Measurements from ENCODE around the gene EOMES.

Gene EOMES

GRCh38 chr3:27713078-27713423 lies 9.1 kb downstream of the EOMES start:
- Histone ChIP-seq H3K4me3 (ENCODE audit: extremely low read depth, insufficient read depth, low read length, poor library complexity, severe bottlenecking) (peak overlapping the region; percentile 44), H3K9me3 (ENCODE audit: control insufficient read depth, low read length) (no peaks in the 10 kb centered on the region), H3K27ac (ENCODE audit: low read depth, low read length, severe bottlenecking) (no peak overlapping the region), H3K4me1 (ENCODE audit: control insufficient read depth, insufficient read depth, low read length, poor library complexity, severe bottlenecking) (no peaks in the 10 kb centered on the region), H3K36me3 (ENCODE audit: control insufficient read depth, insufficient read depth, low read length) (no peaks in the 10 kb centered on the region)
- 0% methylated on average over 10 to 11 of the region's 18 CpGs for WGBS, 2 experiments (ENCODE audit: insufficient coverage in 2 of 2)

- no peaks in the 10 kb centered on the region for H3K4me1 ChIP-seq (ENCODE audit: control insufficient read depth, insufficient read depth, low read length, poor library complexity, severe bottlenecking)
- no peaks in the 10 kb centered on the region for H3K9me3 ChIP-seq (ENCODE audit: control insufficient read depth, low read length)
- peak overlapping the region; percentile 44 for H3K4me3 ChIP-seq (ENCODE audit: extremely low read depth, insufficient read depth, low read length, poor library complexity, severe bottlenecking)
- H3K36me3 ChIP-seq (ENCODE audit: control insufficient read depth, insufficient read depth, low read length), result no peaks in the 10 kb centered on the region
- 1 to 2% methylated on average over 26 to 45 of the region's 49 CpGs for WGBS, 2 experiments (ENCODE audit: insufficient coverage in 2 of 2)
- no peak overlapping the region for H3K27ac ChIP-seq (ENCODE audit: low read depth, low read length, severe bottlenecking)
These were observed 9.7 kb downstream of the EOMES start for GRCh38 chr3:27712136-27713077.

GRCh38 chr3:27708250-27708649 lies 13.9 kb downstream of the EOMES start:
- H3K36me3 ChIP-seq (ENCODE audit: control insufficient read depth, insufficient read depth, low read length), result no peaks in the 10 kb centered on the region
- no peak overlapping the region for H3K4me3 ChIP-seq (ENCODE audit: extremely low read depth, insufficient read depth, low read length, poor library complexity, severe bottlenecking)
- 91 to 92% methylated on average over 4 of the region's 4 CpGs for WGBS, 2 experiments (ENCODE audit: insufficient coverage in 2 of 2)
- no peaks in the 10 kb centered on the region for H3K4me1 ChIP-seq (ENCODE audit: control insufficient read depth, insufficient read depth, low read length, poor library complexity, severe bottlenecking)
- H3K9me3 ChIP-seq (ENCODE audit: control insufficient read depth, low read length), result no peaks in the 10 kb centered on the region
- H3K27ac ChIP-seq (ENCODE audit: low read depth, low read length, severe bottlenecking), result no peak overlapping the region

- Histone ChIP-seq H3K9me3 (ENCODE audit: control insufficient read depth, low read length) (no peaks in the 10 kb centered on the region), H3K4me3 (ENCODE audit: extremely low read depth, insufficient read depth, low read length, poor library complexity, severe bottlenecking) (no peak overlapping the region), H3K27ac (ENCODE audit: low read depth, low read length, severe bottlenecking) (no peak overlapping the region), H3K36me3 (ENCODE audit: control insufficient read depth, insufficient read depth, low read length) (no peaks in the 10 kb centered on the region), H3K4me1 (ENCODE audit: control insufficient read depth, insufficient read depth, low read length, poor library complexity, severe bottlenecking) (no peaks in the 10 kb centered on the region)
- WGBS, 2 experiments (ENCODE audit: insufficient coverage in 2 of 2), result 80 to 100% methylated on average over 2 to 3 of the region's 3 CpGs
These were observed 23.1 kb downstream of the EOMES start for GRCh38 chr3:27699067-27699466.

GRCh38 chr3:27696906-27697305 lies 25.2 kb downstream of the EOMES start:
- no peaks in the 10 kb centered on the region for H3K9me3 ChIP-seq (ENCODE audit: control insufficient read depth, low read length)

GRCh38 chr3:27695636-27696035 lies 26.5 kb downstream of the EOMES start:
- H3K4me1 ChIP-seq (ENCODE audit: control insufficient read depth, insufficient read depth, low read length, poor library complexity, severe bottlenecking), result no peaks in the 10 kb centered on the region
- H3K4me3 ChIP-seq (ENCODE audit: extremely low read depth, insufficient read depth, low read length, poor library complexity, severe bottlenecking), result no peak overlapping the region
- H3K9me3 ChIP-seq (ENCODE audit: control insufficient read depth, low read length), result no peaks in the 10 kb centered on the region
- 80% methylated on average over 1 of the region's 2 CpGs; no CpG with 5 or more reads in 1 of the 2 experiments for WGBS, 2 experiments (ENCODE audit: insufficient coverage in 2 of 2)
- H3K36me3 ChIP-seq (ENCODE audit: control insufficient read depth, insufficient read depth, low read length), result no peaks in the 10 kb centered on the region
- H3K27ac ChIP-seq (ENCODE audit: low read depth, low read length, severe bottlenecking), result no peak overlapping the region

More at GRCh38 chr3:27696906-27697305, 25.2 kb downstream of the EOMES start:
- Histone ChIP-seq H3K36me3 (ENCODE audit: control insufficient read depth, insufficient read depth, low read length) (no peaks in the 10 kb centered on the region), H3K4me1 (ENCODE audit: control insufficient read depth, insufficient read depth, low read length, poor library complexity, severe bottlenecking) (no peaks in the 10 kb centered on the region), H3K27ac (ENCODE audit: low read depth, low read length, severe bottlenecking) (no peak overlapping the region), H3K4me3 (ENCODE audit: extremely low read depth, insufficient read depth, low read length, poor library complexity, severe bottlenecking) (no peak overlapping the region)
- 100% methylated on average over 1 of the region's 1 CpG; no CpG with 5 or more reads in 1 of the 2 experiments for WGBS, 2 experiments (ENCODE audit: insufficient coverage in 2 of 2)

GRCh38 chr3:27688053-27688452 lies 34.1 kb downstream of the EOMES start:
- 100% methylated on average over 1 to 4 of the region's 5 CpGs for WGBS, 2 experiments (ENCODE audit: insufficient coverage in 2 of 2)
- Histone ChIP-seq H3K36me3 (ENCODE audit: control insufficient read depth, insufficient read depth, low read length) (no peaks in the 10 kb centered on the region), H3K27ac (ENCODE audit: low read depth, low read length, severe bottlenecking) (no peak overlapping the region), H3K4me1 (ENCODE audit: control insufficient read depth, insufficient read depth, low read length, poor library complexity, severe bottlenecking) (no peaks in the 10 kb centered on the region), H3K4me3 (ENCODE audit: extremely low read depth, insufficient read depth, low read length, poor library complexity, severe bottlenecking) (no peak overlapping the region), H3K9me3 (ENCODE audit: control insufficient read depth, low read length) (no peaks in the 10 kb centered on the region)

GRCh38 chr3:27686642-27687041 lies 35.5 kb downstream of the EOMES start:
- H3K36me3 ChIP-seq (ENCODE audit: control insufficient read depth, insufficient read depth, low read length), result no peaks in the 10 kb centered on the region
- no CpG with 5 or more reads among the region's 1 CpG for WGBS, 2 experiments (ENCODE audit: insufficient coverage in 2 of 2)
- H3K4me1 ChIP-seq (ENCODE audit: control insufficient read depth, insufficient read depth, low read length, poor library complexity, severe bottlenecking), result no peaks in the 10 kb centered on the region
- H3K27ac ChIP-seq (ENCODE audit: low read depth, low read length, severe bottlenecking), result no peak overlapping the region
- no peaks in the 10 kb centered on the region for H3K9me3 ChIP-seq (ENCODE audit: control insufficient read depth, low read length)
- no peak overlapping the region for H3K4me3 ChIP-seq (ENCODE audit: extremely low read depth, insufficient read depth, low read length, poor library complexity, severe bottlenecking)

GRCh38 chr3:27685474-27685873 lies 36.6 kb downstream of the EOMES start:
- no peak overlapping the region for H3K4me3 ChIP-seq (ENCODE audit: extremely low read depth, insufficient read depth, low read length, poor library complexity, severe bottlenecking)
- no peak overlapping the region for H3K27ac ChIP-seq (ENCODE audit: low read depth, low read length, severe bottlenecking)
- peaks cover 5% of the 10 kb centered on the region for H3K4me1 ChIP-seq (ENCODE audit: control insufficient read depth, insufficient read depth, low read length, poor library complexity, severe bottlenecking)
- 82% methylated on average over 1 of the region's 1 CpG; no CpG with 5 or more reads in 1 of the 2 experiments for WGBS, 2 experiments (ENCODE audit: insufficient coverage in 2 of 2)
- H3K9me3 ChIP-seq (ENCODE audit: control insufficient read depth, low read length), result no peaks in the 10 kb centered on the region
- no peaks in the 10 kb centered on the region for H3K36me3 ChIP-seq (ENCODE audit: control insufficient read depth, insufficient read depth, low read length)

GRCh38 chr3:27684302-27684701 lies 37.8 kb downstream of the EOMES start:
- 100% methylated on average over 2 of the region's 2 CpGs; no CpG with 5 or more reads in 1 of the 2 experiments for WGBS, 2 experiments (ENCODE audit: insufficient coverage in 2 of 2)
- no peaks in the 10 kb centered on the region for H3K9me3 ChIP-seq (ENCODE audit: control insufficient read depth, low read length)
- H3K4me3 ChIP-seq (ENCODE audit: extremely low read depth, insufficient read depth, low read length, poor library complexity, severe bottlenecking), result no peak overlapping the region
- no peak overlapping the region for H3K27ac ChIP-seq (ENCODE audit: low read depth, low read length, severe bottlenecking)
- H3K36me3 ChIP-seq (ENCODE audit: control insufficient read depth, insufficient read depth, low read length), result no peaks in the 10 kb centered on the region
- peaks cover 5% of the 10 kb centered on the region for H3K4me1 ChIP-seq (ENCODE audit: control insufficient read depth, insufficient read depth, low read length, poor library complexity, severe bottlenecking)

- peak overlapping the region; percentile 36 for H3K27ac ChIP-seq (ENCODE audit: low read depth, low read length, severe bottlenecking)
- H3K36me3 ChIP-seq (ENCODE audit: control insufficient read depth, insufficient read depth, low read length), result no peaks in the 10 kb centered on the region
- WGBS, 2 experiments (ENCODE audit: insufficient coverage in 2 of 2), result 82% methylated on average over 2 of the region's 6 CpGs; no CpG with 5 or more reads in 1 of the 2 experiments
- H3K4me3 ChIP-seq (ENCODE audit: extremely low read depth, insufficient read depth, low read length, poor library complexity, severe bottlenecking), result no peak overlapping the region
- peaks cover 5% of the 10 kb centered on the region for H3K4me1 ChIP-seq (ENCODE audit: control insufficient read depth, insufficient read depth, low read length, poor library complexity, severe bottlenecking)
- no peaks in the 10 kb centered on the region for H3K9me3 ChIP-seq (ENCODE audit: control insufficient read depth, low read length)
These were observed 40.8 kb downstream of the EOMES start for GRCh38 chr3:27681249-27681748.

All from mesodermal cell (in vitro differentiated cells).